GM18858 (cell line): ENCODE data around the gene PI4KA.
"Not testable (repeated sequence)": the region's sequence is repeated elsewhere in the genome, so short reads cannot be mapped to it uniquely, and the experiment has no call there.

Experiments
- ATAC-seq: cut with Tn5 transposase; IDR thresholded peaks from one replicate; pipeline ENCODE4 v1.9.1; 2021; ENCODE audit not compliant: unreplicated experiment

PI4KA gene

DNA sequence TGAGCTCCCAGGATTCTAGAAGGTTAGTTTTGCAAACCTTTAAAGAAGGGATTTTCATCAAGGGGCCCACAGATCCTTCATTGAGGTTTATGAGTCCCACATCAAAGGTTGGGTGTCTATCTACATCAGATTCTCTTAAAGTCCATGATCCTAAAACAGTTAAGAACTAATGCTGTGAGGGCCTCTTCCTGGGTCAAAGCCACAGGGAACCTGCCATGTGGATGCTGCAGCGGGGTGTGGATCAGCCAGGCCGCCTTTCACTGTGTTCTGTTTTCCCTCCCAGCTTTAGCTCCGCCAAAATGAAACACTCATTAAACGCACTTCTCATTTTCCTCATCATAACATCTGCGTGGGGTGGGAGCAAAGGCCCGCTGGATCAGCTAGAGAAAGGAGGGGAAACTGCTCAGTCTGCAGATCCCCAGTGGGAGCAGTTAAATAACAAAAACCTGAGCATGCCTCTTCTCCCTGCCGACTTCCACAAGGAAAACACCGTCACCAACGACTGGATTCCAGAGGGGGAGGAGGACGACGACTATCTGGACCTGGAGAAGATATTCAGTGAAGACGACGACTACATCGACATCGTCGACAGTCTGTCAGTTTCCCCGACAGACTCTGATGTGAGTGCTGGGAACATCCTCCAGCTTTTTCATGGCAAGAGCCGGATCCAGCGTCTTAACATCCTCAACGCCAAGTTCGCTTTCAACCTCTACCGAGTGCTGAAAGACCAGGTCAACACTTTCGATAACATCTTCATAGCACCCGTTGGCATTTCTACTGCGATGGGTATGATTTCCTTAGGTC is 79.4 kb downstream of the PI4KA start:
- ATAC-seq = no peak

DNA sequence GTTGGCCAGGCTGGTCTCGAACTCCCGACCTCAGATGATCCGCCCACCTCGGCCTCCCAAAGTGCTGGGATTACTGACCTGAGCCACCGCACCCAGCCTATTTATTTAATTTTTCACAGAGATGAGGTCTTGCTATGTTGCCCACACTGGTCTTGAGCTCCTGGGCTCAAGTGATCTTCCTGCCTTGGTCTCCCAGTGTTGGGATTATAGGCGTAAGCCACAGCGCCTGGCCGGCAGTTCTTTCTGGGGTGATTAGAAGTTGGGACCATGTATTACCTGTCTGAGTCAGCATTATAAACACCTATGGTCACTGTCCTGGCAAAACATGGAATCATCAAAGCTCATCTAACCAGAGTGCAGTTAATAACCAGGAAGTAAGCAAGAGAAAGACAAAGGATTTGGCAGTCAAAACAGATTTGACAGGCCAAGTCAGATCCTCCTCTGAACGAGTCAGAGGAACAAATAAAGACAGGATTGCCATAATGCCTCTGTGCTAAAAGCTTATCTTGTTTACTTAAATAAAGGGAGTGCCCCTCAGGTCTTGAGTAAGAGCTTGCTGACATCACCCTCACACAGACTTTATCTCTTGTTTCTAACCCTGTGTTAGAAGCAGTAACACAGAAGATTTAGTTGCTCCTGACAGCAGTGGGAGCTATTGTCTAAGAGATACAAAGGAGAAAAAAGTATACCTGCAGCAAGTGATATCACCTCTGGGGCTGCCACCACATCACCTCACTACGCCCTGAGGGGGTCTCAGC is 81.0 kb downstream of the PI4KA start:
- no peak for ATAC-seq

DNA sequence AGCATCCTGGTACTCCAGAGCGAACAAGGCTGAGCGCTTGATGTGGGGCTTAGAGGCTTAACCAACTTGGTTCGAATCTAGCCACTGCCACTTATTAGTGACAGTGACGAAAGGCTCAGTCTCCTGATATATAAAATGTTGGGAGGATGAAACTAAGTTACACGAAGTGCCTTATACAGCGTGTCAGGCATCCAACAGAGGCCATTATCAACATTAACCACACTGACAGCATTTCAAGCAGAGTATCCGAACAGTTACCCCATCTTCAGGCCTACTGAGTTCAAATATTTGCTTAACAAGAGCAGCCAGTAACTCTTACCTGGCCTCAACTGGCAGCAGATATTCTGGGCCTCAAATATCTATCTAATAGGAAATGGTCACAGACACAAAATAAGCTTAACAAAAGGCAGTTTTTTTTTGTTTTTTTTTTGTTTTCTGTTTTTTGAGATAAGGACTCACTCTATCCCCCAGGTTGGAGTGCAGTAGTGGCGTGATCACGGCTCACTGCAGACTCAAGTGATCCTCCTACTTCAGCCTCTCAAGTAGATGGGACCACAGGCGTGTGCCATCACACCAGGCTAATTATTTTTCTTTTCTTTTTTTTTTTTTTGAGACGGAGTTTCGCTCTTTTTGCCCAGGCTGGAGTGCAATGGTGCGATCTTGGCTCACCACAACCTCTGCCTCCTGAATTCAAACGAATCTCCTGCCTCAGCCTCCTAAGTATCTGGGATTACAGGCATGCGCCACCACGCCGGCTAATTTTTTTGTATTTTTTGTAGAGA is 81.8 kb downstream of the PI4KA start:
- no peak for ATAC-seq

DNA sequence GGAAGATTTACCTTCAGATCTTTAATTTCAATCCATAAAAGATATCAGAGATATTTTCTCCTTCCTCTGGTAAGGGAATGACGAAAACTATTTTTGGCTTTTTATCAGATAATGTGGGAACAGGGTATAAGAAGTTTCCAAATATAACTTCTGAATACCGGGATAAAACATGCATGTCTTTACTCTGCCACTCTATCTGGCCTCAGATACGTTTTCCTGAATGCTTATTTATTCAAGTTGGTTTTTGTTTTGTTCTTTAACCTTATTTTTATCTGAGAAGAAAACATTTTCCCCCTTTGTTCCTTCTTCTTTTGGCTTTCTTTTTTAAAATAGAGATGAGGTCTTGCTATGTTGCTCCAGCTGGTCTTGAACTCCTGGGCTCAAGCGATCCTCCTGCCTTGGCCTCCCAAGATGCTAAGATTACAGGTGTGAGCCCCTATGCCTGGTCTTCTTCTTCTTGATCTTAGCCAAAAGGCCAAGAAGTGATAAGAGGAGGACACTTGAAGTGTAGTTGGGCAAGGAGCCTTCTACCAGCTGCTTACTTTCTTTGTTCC is 83.2 kb downstream of the PI4KA start:
- no peak for ATAC-seq

DNA sequence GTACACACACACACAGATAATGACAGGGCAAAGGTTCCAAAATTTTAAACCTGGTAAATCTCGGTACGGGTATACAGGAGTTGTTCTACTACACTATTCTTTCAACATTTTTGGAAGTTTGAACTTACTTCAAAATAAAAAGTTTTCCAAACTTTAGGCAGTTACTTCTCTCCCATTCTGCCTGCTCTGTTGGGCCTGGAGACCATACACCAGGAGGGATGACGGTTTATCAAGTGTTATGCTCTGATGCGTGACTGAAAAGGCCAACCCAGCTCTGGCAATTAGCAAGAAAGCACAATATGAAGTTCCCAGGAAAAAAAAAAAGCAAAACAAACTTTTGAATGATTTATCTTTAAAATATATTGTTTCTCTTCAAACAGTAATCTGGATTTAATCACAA is 83.7 kb downstream of the PI4KA start:
- no peak for ATAC-seq

DNA sequence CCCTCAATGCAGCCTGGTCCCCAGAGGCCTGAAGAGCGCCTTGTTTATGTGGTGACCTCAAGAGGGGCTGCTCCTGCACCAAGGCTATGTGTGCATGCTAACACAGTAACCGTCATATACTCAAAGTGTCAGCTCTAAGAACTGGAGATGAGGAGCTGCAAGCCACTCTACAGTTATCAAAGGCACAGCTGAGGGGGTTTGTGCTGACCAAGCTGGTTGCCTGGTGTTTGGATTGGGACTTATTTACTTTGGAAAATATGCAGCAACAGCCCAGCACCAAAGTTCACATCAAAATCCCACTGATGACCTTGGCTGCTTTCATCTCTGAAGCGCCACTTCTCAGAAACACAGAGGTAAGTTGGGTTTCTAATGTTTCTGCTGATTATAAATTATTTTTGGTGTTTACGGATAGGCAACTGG is 84.8 kb downstream of the PI4KA start, which contains the start of gene SERPIND1:
Gene SERPIND1, plus strand, starts transcription at position 321 of the 420 bp plus-strand sequence. CDS start 5,200 bp downstream, outside the sequence.
- ATAC-seq = no peak

DNA sequence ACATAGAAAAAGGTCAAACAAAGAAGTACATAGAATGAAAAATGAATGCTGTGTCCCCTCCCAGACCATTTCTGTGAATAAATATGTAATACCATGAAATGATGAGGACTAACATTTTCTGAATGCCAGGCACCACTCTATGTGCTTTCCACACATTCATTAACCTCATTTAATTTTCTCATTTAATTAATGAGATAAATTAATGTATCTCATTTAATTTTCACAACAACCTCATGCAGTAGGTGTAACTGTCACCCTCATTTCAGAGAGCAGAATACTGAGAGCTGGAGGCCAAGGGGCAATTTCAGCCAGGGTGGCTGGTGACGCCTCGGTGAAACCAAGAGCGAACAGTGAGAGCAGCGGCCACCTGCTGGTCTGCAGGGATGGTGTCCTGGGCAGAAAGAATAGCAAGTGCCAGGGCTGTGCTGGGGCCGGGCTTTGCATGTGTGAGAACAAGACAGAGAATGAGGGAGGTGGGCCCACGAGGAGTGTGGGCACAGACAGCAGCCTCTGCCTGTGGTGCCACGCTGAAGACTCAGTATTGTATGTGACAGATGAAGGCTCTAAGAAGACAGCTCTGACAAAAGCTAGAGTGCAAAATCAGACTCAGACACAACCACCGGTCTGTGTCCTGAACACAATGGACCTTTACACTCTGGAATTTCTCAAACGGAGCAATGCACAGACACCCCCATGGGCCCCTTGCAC is 86.5 kb downstream of the PI4KA start:
- ATAC-seq = no peak

DNA sequence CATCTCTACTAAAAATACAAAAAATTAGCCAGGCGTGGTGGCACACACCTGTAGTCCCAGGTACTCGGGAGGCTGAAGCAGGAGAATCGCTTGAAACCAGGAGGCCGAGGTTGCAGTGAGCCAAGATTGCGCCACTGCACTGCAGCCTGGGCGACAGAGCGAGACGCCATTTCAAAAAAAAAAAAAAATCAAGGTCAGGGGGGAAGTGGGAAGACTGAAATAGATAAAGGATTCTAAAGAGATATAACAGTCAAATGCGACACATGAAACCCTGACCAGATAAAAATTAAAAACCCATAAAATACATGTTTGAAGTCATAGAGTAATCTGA is 89.2 kb downstream of the PI4KA start:
- not testable (repeated sequence) for ATAC-seq

DNA sequence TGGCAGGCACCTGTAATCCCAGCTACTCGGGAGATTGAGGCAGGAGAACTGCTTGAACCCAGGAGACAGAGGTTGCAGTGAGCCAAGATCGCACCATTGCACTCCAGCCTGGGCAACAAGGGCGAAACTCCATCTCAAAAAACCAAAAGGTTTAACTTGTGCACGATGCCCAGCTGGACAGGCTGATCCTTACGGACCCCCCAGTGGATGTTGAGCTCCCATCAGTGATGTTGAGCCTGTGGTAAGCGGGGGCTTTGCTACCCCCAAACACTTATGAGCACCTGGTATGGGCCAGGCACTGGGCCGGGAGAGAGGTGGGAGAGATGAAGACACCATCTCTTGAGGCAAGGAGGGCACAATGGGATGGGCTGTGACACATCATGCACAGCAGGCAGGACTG is 92.1 kb downstream of the PI4KA start:
- no peak for ATAC-seq

DNA sequence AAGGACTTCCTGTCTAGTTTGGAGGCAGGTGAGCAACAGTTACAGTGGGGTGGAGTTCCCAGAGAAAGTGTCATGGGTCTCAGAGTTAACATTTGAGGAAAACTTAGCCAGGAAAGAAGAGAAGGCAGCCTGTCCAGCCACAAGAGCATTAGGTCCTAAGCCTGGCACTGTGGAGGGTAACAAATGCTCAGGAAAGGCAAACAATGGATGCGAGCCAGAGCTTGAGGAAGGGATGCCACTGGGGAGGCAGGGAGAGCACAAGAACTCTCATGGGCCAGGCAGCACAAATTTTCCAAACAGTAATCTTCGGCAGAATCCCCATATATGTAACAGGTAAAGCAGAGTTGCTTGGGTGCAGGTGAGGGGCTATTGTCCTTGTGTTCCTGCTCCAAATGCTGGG is 92.7 kb downstream of the PI4KA start:
- no peak for ATAC-seq

DNA sequence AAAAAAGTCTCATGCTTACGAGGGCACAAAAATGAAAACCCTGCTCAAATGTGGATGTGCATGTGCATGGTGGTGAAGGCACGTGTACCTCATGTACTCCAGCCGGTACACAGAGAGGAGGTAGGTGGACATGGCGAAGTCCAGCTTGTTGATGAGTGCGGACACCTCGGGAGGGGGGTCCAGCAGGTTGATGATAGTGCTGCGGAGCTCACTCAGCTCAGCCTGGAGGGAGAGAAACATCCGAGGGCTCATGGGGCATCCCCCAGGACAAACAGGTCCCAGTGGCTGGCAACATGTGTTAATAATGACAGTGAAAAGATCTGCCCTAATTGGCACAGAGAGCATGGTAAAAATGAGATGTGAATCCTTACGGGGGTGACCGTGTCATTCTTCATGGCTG is 93.9 kb downstream of the PI4KA start:
- ATAC-seq = no peak

DNA sequence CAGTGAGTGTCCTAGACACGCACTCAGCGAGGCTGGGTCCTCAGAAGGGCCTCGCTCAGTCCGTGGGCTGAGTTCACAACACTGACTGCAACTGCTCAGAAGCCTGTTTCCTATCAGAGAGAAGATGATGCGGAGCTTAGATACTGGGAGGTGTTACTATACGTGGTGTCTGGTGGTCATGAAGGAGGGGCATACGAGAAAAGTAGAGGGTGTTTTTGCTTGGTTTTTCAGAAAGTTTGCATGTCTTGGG is 94.2 kb downstream of the PI4KA start:
- no peak for ATAC-seq

DNA sequence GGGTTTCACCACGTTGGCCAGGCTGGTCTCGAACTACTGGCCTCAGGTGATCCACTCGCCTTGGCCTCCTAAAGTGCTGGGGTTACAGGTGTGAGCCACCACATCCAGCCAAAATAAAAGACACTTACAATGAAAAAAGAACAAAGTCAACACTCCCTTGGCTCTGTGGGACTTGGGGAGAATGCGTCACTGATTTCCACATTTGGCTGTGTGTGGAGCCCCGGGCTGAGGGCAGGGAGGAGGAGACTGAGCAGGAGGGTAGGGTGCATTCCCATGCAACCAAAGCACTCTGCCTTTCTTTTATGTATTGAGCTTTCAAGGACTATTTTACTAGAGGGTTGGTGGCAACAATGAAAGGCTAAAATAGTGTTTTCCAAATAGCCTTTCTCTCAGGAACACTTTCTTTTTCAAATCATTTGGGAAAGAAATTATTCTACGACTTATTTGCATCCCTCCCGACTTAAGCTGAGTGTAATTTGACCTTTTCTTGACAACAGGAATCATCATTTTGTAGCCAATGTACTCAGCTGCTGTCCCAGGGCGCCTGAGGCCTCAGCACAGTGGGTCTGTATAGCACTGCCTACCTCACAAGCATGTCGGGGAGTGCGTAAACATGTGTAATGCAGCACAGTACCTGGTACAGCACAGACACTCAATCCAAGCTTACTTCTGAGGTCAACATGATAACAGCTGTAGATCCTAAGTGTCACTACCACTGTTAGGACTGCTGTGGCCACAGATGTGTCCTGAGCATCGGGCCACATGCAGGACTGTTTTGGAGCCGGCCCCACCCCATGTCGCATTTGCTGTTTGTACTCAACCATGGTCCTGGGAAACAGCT is 94.8 kb downstream of the PI4KA start:
- no peak for ATAC-seq

DNA sequence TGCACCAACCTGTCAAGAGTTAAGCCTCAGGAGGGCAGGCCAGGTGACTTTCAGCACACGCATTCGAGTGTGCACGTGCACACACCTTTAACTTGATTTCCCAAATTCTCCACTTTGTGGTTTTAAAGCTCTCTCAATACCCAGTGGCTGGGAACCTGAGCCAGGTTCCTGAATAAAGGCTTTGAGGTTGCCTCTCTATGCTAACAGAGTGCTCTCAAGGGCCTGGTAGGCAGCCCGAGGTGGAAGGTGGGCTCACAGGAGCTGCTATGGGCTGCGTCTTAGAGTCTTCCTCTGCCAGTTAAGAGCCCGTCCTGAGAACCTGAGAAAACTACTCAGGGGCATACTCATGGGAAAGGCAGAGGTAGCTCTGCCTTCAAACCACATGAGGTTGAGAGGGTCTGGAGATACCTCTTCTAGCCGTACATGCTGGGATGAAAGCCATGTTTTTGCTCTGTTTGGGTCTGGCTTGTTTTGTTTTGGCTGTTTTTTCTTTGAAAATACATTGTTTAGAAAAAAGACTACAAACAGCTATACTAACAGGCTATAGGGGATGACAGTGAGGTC is 96.3 kb downstream of the PI4KA start:
- ATAC-seq = no peak

DNA sequence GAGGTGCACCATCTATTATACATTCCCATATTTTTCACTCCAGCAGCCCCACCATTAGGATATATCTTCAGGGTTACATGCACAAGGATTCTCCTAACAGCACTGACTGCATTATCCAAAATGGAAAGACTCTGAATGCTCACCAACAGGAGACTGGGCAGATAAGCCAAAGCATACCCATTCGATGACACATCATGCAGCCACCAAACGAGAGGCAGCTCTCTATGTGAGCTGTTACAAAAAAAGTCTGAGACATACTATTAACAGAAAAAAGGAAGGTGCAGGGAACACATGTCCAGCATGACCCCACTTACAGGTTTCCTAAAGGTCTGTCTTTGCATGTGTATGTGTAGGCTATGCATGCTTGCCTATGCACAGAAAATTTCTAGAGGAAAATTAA is 97.1 kb downstream of the PI4KA start:
- ATAC-seq = no peak

DNA sequence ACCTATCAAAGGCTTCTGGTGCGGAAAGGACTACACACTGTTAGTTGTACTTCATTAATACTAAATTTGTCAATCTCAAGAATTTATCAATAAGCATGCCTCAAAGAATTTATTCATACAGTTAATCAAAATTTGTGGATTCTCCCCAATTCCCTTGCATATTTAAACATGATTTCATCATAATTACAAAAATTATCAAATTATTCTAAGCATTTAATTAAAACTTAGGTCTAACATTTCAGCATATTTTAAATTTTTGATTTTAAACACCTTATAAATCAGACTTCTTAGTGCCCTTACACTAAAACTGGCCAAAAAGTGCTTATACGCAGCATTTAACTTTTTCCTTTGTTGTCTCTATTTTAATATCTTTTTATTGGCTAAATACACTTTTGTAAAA is 98.5 kb downstream of the PI4KA start:
- ATAC-seq = no peak

DNA sequence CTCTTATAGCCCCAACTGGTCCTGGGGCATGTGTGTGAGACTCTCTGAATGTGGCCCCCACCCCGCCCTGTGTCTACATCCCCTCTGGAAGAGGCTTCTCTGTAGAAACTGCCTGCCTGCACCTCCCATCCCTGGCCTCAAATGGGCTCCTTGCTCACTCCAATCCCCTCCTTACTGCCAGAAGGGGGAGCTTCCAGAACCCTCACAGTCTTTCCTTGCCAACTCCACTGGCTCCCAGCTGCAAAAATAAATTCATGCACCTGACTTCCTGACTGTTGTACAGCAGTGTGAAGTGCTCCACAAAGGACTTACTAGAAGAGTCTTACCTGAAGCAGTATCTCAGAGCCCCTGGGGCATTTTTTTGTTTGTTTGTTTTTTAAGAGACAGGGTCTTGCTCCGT is 99.9 kb downstream of the PI4KA start:
- ATAC-seq = no peak

DNA sequence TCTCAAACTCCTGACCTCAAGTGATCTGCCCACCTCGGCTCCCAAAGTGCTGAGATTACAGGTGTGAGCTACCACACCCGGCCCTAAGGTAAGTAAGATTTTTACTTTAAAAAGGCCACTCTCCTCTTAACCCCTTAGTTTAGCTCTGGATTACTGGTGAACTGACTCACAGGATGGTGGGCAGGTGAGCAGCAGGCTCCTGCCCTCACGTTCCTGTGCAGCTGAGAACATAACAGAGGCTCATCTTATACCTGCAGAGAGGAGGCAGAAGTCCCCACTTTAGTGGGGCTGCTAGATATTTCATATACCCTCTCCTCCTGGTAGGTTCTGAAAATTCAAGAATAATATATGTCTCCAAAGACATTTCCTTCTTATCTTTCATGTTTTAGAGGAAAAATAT is 101.8 kb downstream of the PI4KA start:
- ATAC-seq = no peak

DNA sequence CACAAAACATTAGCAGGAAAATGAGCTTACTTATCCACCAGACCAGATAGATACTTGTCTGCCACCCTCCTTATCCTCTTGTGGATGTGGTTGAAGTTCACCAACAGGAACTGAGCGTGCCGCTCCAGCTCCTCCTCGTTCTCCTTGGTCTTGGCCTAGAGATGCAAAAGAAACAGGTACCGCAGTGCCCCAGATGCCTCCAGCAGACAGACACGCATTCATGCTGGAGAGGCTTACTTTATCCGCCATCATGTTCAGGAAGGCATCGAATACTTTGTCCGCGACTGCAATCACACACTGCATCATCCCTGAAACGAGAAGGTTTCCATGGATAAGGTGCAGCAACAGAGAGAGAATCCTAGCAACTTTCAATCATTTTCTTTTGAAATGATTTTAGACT is 105.7 kb downstream of the PI4KA start:
- ATAC-seq = no peak
